ENCODE data around the gene KLHDC4. TPM values are rescaled to one million over a fixed set of nuclear protein-coding genes. Genes with fewer than 3 reads are reported as not detected.
"Not testable (repeated sequence)": the region's sequence is repeated elsewhere in the genome, so short reads cannot be mapped to it uniquely, and the experiment has no call there.

The KLHDC4 gene
- total RNA-seq, 1 donor from 2014 or later: 85.6 TPM

DNA sequence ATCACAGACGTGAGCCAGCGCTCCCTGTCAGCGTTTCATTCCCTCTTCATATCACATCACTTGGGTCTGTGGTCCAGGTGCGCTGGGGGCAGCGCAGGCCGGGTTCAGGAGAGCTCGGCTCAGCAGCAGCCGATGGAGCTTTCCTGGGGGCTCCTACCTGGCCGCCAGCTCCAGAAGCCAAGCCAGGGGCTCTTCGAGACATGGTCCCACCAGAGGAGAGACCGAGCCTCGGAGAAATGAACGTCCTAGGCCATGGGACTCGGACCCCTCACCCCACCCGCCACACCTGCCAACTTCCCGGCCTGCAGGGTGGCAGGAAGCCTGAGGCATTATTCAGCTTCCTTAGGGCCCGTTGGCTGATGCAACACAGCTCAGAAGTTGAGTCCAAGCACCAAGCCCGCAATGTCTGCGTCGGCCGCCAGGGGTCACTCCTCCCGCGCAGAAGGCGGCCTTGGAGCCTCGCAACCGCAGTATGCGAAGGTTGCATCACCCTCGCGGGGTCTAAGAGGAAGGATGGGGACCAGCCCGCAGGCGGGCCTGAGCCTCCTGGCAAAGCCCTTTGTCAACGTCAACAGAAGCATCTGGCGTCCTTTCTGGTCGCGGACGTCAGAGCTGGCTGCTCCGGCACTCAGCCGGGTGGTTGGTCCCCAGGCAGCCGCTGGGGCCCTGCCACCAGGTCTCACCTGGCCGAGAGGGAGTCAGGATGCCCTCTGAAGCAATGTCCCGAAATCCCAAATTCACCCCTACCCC, 13.2 kb upstream of the KLHDC4 start:
- Mint-ChIP-seq H3K9me3 (no peaks in the 10 kb centered on the region), H3K4me1 (ENCODE audit: low read depth) (peaks cover 51% of the 10 kb centered on the region), H3K27me3 (ENCODE audit: insufficient read depth) (no peaks in the 10 kb centered on the region), H3K4me3 (peak overlapping the region; percentile 70), H3K27ac (peak overlapping the region; percentile 91), H3K36me3 (ENCODE audit: low read depth) (no peaks in the 10 kb centered on the region)
- intact Hi-C loops (cut with micrococcal nuclease): loop anchor here (1.0 to 5.0 kb wide), 9 partner anchors 13 to 673 kb away; partner anchors contain the start of genes BANP and ZFPM1
- DNase-seq (ENCODE audit: low spot score): peak; percentile 91

DNA sequence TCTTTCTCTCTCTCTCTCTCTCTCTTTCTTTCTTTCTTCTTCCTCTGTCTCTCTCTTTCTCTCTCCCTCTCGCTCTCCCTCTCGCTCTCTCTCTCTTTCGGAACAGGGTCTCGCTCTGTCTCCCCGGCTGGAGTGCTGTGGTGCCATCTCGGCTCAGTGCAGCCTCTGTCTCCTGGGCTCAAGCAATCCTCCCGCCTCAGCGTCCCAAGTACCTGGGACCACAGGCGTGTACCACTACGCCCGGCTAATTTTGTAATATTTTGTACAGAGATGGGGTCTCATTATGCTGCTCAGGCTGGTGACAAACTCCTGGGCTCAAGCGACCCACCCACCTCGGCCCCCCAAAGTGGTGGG, 12.7 kb upstream of the KLHDC4 start:
- Mint-ChIP-seq H3K36me3 (ENCODE audit: low read depth) (no peaks in the 10 kb centered on the region), H3K9me3 (no peaks in the 10 kb centered on the region), H3K27ac (peak overlapping the region; percentile 91), H3K4me1 (ENCODE audit: low read depth) (peaks cover 51% of the 10 kb centered on the region), H3K4me3 (peak overlapping the region; percentile 70), H3K27me3 (ENCODE audit: insufficient read depth) (no peaks in the 10 kb centered on the region)
- intact Hi-C loops (cut with micrococcal nuclease): loop anchor here (1.0 to 5.0 kb wide), 3 partner anchors 12 to 674 kb away; partner anchors contain the start of gene ZFPM1
- DNase-seq (ENCODE audit: low spot score): no peak

DNA sequence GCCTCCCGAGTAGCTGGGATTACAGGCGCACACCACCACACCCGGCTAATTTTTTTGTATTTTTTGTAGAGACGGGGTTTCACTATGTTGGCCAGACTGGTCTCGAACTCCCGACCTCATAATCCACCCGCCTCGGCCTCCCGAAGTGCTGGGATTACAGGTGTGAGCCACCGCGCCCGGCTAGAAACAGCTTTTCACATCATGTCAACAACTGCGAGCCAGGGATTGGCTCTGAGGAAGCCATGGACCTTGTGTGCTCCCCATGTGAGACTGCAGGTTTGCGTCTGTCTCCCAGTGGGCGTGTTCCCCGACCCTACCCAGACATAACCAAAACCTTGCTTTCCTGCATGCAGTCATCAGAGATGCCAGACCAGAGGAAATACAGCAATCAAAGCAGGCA, 8.1 kb upstream of the KLHDC4 start:
- H3K27ac Mint-ChIP-seq; H3K9me3 Mint-ChIP-seq; H3K36me3 Mint-ChIP-seq (ENCODE audit: low read depth); H3K27me3 Mint-ChIP-seq (ENCODE audit: insufficient read depth); H3K4me3 Mint-ChIP-seq; intact Hi-C loops (cut with micrococcal nuclease); DNase-seq (ENCODE audit: low spot score): not testable (repeated sequence)
- peaks cover 23% of the 10 kb centered on the region for H3K4me1 Mint-ChIP-seq (ENCODE audit: low read depth)

DNA sequence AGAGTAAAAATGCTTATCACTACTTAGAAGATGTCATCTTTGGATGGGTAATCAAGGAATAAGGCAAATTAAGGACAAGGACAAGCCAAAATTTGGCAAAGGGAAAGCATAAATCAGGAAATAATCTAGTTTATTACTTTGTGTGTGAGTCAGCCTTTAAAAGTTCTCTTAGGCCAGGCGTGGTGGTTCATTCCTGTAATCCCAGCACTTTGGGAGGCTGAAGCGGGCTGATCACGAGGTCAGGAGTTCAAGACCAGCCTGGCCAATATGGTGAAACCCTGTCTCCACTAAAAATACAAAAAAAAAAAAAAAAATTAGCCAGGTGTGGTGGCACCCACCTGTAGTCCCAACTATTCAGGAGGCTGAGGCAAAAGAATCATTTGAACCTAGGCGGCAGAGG, 1.7 kb upstream of the KLHDC4 start:
- H3K9me3 Mint-ChIP-seq; H3K27ac Mint-ChIP-seq; H3K27me3 Mint-ChIP-seq (ENCODE audit: insufficient read depth); DNase-seq (ENCODE audit: low spot score): not testable (repeated sequence)
- peak overlapping the region; percentile 100 for H3K4me3 Mint-ChIP-seq
- peaks cover 26% of the 10 kb centered on the region for H3K4me1 Mint-ChIP-seq (ENCODE audit: low read depth)
- peaks cover 18% of the 10 kb centered on the region for H3K36me3 Mint-ChIP-seq (ENCODE audit: low read depth)
- intact Hi-C loops (cut with micrococcal nuclease): loop anchor here (2.0 to 10.0 kb wide), 4 partner anchors 275 to 1213 kb away; partner anchors contain the start of genes C16orf95, MAP1LC3B, MTHFSD and ZCCHC14

DNA sequence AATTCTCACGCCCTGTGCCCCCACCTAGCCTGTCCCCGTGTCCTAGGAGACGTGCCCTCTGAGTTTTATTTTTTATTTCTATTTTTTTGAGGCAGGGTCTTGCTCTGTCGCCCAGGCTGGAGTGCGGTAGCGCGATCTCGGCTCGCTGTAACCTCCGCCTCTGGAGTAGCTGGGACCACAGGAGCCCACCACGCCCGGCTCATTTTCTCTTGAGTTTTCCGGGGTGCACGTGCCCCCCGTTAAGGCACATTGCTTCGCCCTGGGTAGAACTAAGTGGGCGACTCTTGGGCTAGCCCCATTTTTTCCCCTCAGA, 655 bp upstream of the KLHDC4 start:
- H3K27me3 Mint-ChIP-seq (ENCODE audit: insufficient read depth): peaks cover 1% of the 10 kb centered on the region
- intact Hi-C loops (cut with micrococcal nuclease): loop anchor here (1.0 to 10.0 kb wide), 6 partner anchors 12 to 1212 kb away; partner anchors contain the start of genes C16orf95, MAP1LC3B, MTHFSD and ZC3H18
- peaks cover 18% of the 10 kb centered on the region for H3K36me3 Mint-ChIP-seq (ENCODE audit: low read depth)
- no peak for DNase-seq (ENCODE audit: low spot score)
- H3K9me3 Mint-ChIP-seq: no peaks in the 10 kb centered on the region
- H3K27ac Mint-ChIP-seq: peak overlapping the region; percentile 100
- H3K4me1 Mint-ChIP-seq (ENCODE audit: low read depth): peaks cover 30% of the 10 kb centered on the region
- H3K4me3 Mint-ChIP-seq: peak overlapping the region; percentile 100

DNA sequence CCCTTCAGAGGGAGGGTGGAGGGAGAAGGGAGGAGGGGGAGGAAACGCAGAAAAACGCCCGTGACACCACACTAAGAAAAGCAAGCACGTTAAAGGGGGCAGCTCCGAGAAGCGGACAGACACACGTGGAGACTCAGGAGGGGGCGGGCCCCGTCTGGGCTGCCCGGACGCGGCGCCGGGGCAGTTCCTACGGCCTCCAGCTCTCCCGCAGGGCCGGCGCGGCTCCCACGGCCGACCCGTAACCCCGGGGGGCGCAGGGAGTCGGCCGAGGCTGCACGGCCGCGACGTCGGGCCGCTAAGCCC, 362 bp downstream of the KLHDC4 start:
- Mint-ChIP-seq H3K4me3 (peak overlapping the region; percentile 100), H3K4me1 (ENCODE audit: low read depth) (peaks cover 30% of the 10 kb centered on the region), H3K27me3 (ENCODE audit: insufficient read depth) (peaks cover 1% of the 10 kb centered on the region), H3K36me3 (ENCODE audit: low read depth) (peaks cover 24% of the 10 kb centered on the region), H3K27ac (peak overlapping the region; percentile 87), H3K9me3 (no peaks in the 10 kb centered on the region)
- peak; percentile 34 for DNase-seq (ENCODE audit: low spot score)
- intact Hi-C loops (cut with micrococcal nuclease): loop anchor here (1.0 to 10.0 kb wide), 3 partner anchors 186 to 1211 kb away; partner anchors contain the start of genes BANP, C16orf95 and MTHFSD

DNA sequence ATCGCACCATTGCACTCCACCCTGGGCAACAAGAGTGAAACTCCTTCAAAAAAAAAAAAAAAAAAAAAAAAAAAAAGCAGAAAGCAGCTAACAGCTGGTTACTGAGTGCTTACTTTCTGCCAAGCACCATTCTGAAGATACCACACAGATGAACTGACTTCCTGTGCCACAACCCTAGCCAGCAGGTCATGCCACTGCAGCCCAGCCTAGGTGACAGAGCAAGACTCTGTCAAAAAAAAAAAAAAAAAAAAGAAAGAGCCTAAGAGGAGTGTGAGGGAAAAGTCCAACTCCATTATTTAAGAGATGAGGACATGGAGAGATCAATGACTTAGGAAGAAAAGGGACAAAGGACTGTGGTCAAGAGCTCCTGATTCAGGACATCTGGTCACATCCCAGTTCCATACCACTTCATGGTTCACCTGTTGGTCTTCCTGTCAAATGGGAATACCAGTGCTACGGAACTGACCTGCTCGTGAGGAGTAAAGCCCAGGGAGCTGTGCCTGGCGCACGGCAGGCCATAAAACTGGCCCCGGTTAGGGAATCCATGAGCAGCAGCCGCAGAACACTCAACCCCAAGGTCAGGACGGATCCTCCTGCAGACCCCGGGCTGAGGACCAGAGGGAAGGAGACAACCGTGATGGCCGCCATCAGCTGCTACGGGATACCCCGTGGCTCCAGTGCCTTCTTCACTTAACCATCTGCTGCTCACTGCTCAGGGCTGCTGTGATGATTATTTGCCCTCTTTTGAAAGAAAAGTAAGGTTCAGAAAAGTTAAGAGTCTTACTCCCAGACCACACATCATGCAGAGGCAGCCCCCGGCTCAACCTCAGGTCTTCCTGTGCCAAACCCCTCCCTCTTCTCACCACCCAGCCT, 950 bp downstream of the KLHDC4 start:
- H3K4me1 Mint-ChIP-seq (ENCODE audit: low read depth): peaks cover 30% of the 10 kb centered on the region
- H3K27me3 Mint-ChIP-seq (ENCODE audit: insufficient read depth): peaks cover 1% of the 10 kb centered on the region
- H3K27ac Mint-ChIP-seq: peak overlapping the region; percentile 89
- no peaks in the 10 kb centered on the region for H3K9me3 Mint-ChIP-seq
- intact Hi-C loops (cut with micrococcal nuclease): loop anchor here (1.0 to 10.0 kb wide), 3 partner anchors 186 to 1210 kb away; partner anchors contain the start of genes BANP, C16orf95 and MTHFSD
- H3K4me3 Mint-ChIP-seq: peak overlapping the region; percentile 100
- H3K36me3 Mint-ChIP-seq (ENCODE audit: low read depth): peaks cover 25% of the 10 kb centered on the region
- no peak for DNase-seq (ENCODE audit: low spot score)

DNA sequence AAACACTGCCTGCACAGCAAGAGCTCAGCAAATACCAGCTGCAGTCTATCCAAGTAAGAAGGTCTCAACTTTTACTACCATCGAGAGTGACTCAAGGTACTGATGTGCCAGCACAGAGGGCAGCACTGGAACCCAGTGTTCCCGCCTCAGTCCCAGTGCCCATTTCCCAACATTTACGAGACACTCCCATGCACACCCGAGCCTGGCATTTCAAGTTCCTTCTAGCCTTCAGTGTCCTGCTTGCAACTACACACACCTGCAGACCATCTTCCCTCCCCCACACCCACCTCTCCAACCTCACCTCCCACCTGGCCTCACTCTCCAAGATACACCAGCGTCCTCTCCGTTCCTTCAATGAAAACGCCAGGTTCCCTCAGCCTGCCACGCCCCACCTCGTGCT, 3.2 kb downstream of the KLHDC4 start:
- DNase-seq (ENCODE audit: low spot score): no peak
- Mint-ChIP-seq H3K27me3 (ENCODE audit: insufficient read depth) (no peaks in the 10 kb centered on the region), H3K36me3 (ENCODE audit: low read depth) (peaks cover 38% of the 10 kb centered on the region), H3K4me1 (ENCODE audit: low read depth) (peaks cover 25% of the 10 kb centered on the region), H3K27ac (peak overlapping the region; percentile 42), H3K9me3 (no peaks in the 10 kb centered on the region), H3K4me3 (peak overlapping the region; percentile 12)
- intact Hi-C loops (cut with micrococcal nuclease): loop anchor here (10.0 kb wide), 1 partner anchor 1208 kb away; the partner anchor contains the start of gene MTHFSD

DNA sequence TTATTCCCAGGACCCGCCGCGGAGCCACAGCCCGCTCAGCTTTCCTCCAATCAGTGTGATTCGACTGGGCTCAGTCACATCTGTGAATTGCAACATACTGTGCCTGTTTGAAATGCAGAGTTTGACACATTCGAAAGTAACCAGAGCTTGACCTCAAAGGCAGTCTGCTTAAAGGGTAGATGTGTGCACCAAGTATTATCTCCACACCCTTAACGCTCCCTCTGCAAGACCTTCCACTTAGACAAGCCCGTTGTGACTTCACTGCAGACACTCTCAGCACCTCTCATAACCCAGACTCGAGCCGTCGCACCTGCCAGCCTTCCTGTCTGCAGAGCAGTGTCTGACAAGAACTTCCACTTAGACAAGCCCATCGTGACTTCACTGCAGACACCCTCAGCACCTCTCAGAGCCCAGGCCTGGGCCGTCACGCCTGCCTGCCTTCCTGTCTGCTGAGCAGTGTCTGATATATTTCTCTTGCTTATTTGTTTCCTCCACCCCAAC, 3.7 kb downstream of the KLHDC4 start:
- Mint-ChIP-seq H3K27ac (no peak overlapping the region), H3K4me1 (ENCODE audit: low read depth) (peaks cover 25% of the 10 kb centered on the region), H3K4me3 (no peak overlapping the region), H3K27me3 (ENCODE audit: insufficient read depth) (no peaks in the 10 kb centered on the region), H3K36me3 (ENCODE audit: low read depth) (peaks cover 41% of the 10 kb centered on the region), H3K9me3 (no peaks in the 10 kb centered on the region)
- intact Hi-C loops (cut with micrococcal nuclease): loop anchor here (10.0 kb wide), 1 partner anchor 1207 kb away; the partner anchor contains the start of gene MTHFSD
- no peak for DNase-seq (ENCODE audit: low spot score)

DNA sequence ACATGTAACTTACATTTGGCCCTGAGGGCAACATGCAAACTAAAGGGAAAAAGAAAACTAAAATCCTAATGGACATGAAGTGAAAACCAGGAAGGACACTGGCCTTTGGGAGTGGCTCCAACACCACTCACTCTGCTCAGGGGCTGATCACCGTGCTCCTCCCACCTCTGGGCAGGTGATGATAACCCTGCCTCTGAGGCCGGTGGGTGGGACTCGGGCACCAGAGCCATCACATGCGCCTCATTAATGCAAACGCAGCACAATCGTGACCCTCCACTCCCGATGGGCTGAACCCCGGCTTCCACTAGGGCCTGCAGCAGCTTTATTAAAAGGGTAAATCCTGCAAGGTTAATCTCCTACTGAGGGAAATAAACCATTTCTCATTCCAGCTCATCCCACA, 4.7 kb downstream of the KLHDC4 start:
- Mint-ChIP-seq H3K27ac (no peak overlapping the region), H3K27me3 (ENCODE audit: insufficient read depth) (no peaks in the 10 kb centered on the region), H3K9me3 (no peaks in the 10 kb centered on the region), H3K4me3 (no peak overlapping the region), H3K36me3 (ENCODE audit: low read depth) (peaks cover 45% of the 10 kb centered on the region), H3K4me1 (ENCODE audit: low read depth) (peaks cover 24% of the 10 kb centered on the region)
- no peak for DNase-seq (ENCODE audit: low spot score)
- intact Hi-C loops (cut with micrococcal nuclease): loop anchor here (10.0 kb wide), 1 partner anchor 1206 kb away; the partner anchor contains the start of gene MTHFSD

DNA sequence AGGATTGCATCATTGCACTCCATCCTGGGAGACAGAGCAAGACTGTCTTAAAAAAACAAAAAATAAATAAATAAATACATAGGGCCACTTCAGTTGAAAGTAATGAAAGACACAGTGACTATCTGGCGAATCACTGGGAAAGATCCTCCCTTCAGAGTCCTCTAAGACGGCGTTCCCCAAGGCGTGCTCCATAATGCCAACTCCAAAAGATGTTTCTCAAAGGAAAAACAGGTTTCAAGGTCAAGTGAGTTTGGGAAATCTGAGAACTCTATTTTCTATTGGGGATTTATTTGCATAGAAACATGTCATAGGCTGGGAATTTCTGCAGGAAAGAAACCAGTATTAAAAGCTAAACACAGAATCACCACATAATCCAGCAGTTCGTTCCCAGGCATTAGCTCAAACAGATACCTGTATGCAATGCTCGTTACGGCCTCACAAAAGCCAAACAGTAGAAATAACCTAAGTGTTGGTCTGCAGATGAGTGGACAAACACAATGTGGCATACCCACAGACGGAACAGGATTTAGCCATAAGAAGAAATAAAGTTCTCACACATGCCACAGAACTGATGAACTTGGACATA, 7.9 kb downstream of the KLHDC4 start:
- H3K27me3 Mint-ChIP-seq (ENCODE audit: insufficient read depth): no peaks in the 10 kb centered on the region
- no peaks in the 10 kb centered on the region for H3K9me3 Mint-ChIP-seq
- DNase-seq (ENCODE audit: low spot score): no peak
- peaks cover 49% of the 10 kb centered on the region for H3K36me3 Mint-ChIP-seq (ENCODE audit: low read depth)
- no peak overlapping the region for H3K27ac Mint-ChIP-seq
- H3K4me1 Mint-ChIP-seq (ENCODE audit: low read depth): peaks cover 9% of the 10 kb centered on the region
- intact Hi-C loops (cut with micrococcal nuclease): no loop called here
- no peak overlapping the region for H3K4me3 Mint-ChIP-seq

DNA sequence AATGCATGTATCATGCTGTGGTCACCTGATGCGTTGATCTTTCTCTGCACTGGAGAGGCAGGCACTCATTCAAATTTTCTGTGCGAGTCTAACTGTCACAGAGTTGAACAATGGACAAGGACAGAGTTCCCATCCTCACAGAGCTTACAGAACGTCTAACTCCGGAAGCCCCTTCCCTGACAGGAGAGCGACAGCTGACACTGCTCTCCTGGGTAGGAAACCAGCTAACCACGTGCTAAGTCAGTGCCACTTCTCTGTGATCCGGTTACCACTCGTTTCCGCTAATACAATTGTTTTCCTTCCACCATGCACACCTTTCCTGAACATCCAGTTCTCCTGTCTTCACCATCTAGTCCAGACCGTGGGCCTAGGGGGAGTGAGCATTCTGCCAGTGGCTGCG, 11.3 kb downstream of the KLHDC4 start:
- intact Hi-C loops (cut with micrococcal nuclease): no loop called here
- peaks cover 56% of the 10 kb centered on the region for H3K36me3 Mint-ChIP-seq (ENCODE audit: low read depth)
- H3K4me3 Mint-ChIP-seq: no peak overlapping the region
- H3K9me3 Mint-ChIP-seq: no peaks in the 10 kb centered on the region
- DNase-seq (ENCODE audit: low spot score): no peak
- no peaks in the 10 kb centered on the region for H3K27me3 Mint-ChIP-seq (ENCODE audit: insufficient read depth)
- H3K27ac Mint-ChIP-seq: no peak overlapping the region
- H3K4me1 Mint-ChIP-seq (ENCODE audit: low read depth): no peaks in the 10 kb centered on the region

Measured in activated T-helper 1 cell treated with anti-CD3 and anti-CD28 coated beads, Interleukin-12 subunit alpha, Interleukin-12 subunit beta, Interleukin-2, Interleukin-4 antibody, amounts not matched to agents 30 ng/mL and 10 ng/mL and 1 ng/mL, durations not matched to agents 14 hours and 24 hours and 36 hours (primary cell).